ENCODE measurements around the gene TRAK1.

DNA sequence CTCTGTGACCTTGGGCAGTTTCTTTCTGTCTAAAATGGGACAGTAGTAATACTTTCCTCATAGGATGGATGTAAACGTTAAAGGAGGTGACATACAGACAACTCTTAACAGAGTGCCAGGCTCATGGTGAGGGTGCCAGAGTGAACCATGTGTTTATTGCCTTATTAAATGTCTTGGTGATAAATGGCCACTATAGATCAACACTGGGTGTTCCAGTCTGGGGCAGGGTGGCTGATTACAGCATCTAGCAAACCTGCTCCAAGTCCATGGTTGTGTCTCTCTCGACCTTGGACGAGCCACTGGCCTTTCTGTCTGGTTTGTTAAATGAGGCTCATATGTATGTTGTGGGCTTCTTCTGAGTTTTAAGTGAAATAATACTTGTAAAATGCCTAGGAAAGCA, 75.1 kb downstream of the TRAK1 start:
- TF ChIP-seq POLR2AphosphoS5 (IDR thresholded peaks at IDR 0.05; ENCODE audit: borderline replicate concordance, low read depth, low read length), result no peak
- no peak for TF ChIP-seq EZH2 (IDR thresholded peaks at IDR 0.05)
- TF ChIP-seq FOXP2 (optimal IDR thresholded peaks at IDR 0.05; ENCODE audit: control extremely low read depth, extremely low read length, insufficient read depth), result no peak
